HepG2 (cell line): ENCODE results near the gene OTUD7B. TPM values are rescaled to one million over a fixed set of nuclear protein-coding genes. Genes with fewer than 3 reads are reported as not detected.

Source experiments
- ARNTL ChIP-seq: sonication (generic); formaldehyde crosslinking; IDR thresholded peaks from 2 replicates; pipeline ENCODE4 v1.4.0; 2020; ENCODE audit warnings: mild to moderate bottlenecking, missing genetic modification reagents
- ATM ChIP-seq: fragments of 450-650 bp; IDR thresholded peaks from 2 replicates; pipeline ENCODE4 v1.7.1; 2017; ENCODE audit warnings: mild to moderate bottlenecking, borderline replicate concordance
- GLI4 ChIP-seq: sonication (generic); formaldehyde crosslinking; IDR thresholded peaks from 2 replicates; pipeline ENCODE4 v1.5.1; 2020; ENCODE audit warnings: missing genetic modification reagents, mild to moderate bottlenecking, moderate library complexity, borderline replicate concordance
- HOXD1 ChIP-seq: sonication (generic); formaldehyde crosslinking; IDR thresholded peaks from 2 replicates; pipeline ENCODE4 v1.5.0; 2020; ENCODE audit warnings: missing genetic modification reagents
- KDM2A ChIP-seq: sonication (generic); formaldehyde crosslinking; IDR thresholded peaks from 2 replicates; pipeline ENCODE4 v1.4.0; 2020; ENCODE audit warnings: low read depth, missing genetic modification reagents, borderline replicate concordance
- KLF13 ChIP-seq: sonication (generic); formaldehyde crosslinking; IDR thresholded peaks from 2 replicates; pipeline ENCODE4 v1.4.0; 2020; ENCODE audit warnings: mild to moderate bottlenecking, missing genetic modification reagents
- MAFK ChIP-seq, 2 experiments: IDR thresholded peaks in 1 of 2; conservative IDR thresholded peaks in 1 of 2; 2 replicates each; pipeline ENCODE4 v1.6.1; 2011; ENCODE audit warnings: improper control_type of control experiment in 2 of 2, low read length in 2 of 2
- MBD4 ChIP-seq: IDR thresholded peaks from 2 replicates; pipeline ENCODE4 v1.6.1; 2012; ENCODE audit warnings: low read length, inconsistent platforms, borderline replicate concordance
- MIXL1 ChIP-seq: IDR thresholded peaks from 2 replicates; pipeline ENCODE4 v1.6.1; 2016
- PAWR ChIP-seq: sonication (generic); formaldehyde crosslinking; IDR thresholded peaks from 2 replicates; pipeline ENCODE4 v1.4.0; 2020; ENCODE audit warnings: missing genetic modification reagents, mild to moderate bottlenecking, borderline replicate concordance
- RBFOX2 ChIP-seq: fragments of 200-400 bp; formaldehyde crosslinking; IDR thresholded peaks from 2 replicates; pipeline ENCODE4 v1.6.1; 2017; ENCODE audit warnings: low read depth, mild to moderate bottlenecking, low read length
- RFX1 ChIP-seq: fragments of 450-650 bp; IDR thresholded peaks from 2 replicates; pipeline ENCODE4 v1.6.1; 2017
- SATB2 ChIP-seq: sonication (generic); formaldehyde crosslinking; IDR thresholded peaks from 2 replicates; pipeline ENCODE4 v1.5.0; 2020; ENCODE audit warnings: missing genetic modification reagents
- SNAPC4 ChIP-seq: sonication (generic); formaldehyde crosslinking; IDR thresholded peaks from 2 replicates; pipeline ENCODE4 v1.4.0; 2020; ENCODE audit warnings: mild to moderate bottlenecking, missing genetic modification reagents
- TOPORS ChIP-seq: sonication (generic); formaldehyde crosslinking; IDR thresholded peaks from 2 replicates; pipeline ENCODE4 v1.8.0; 2023; ENCODE audit warnings: mild to moderate bottlenecking, missing genetic modification reagents
- TRIM22 ChIP-seq: fragments of 450-650 bp; IDR thresholded peaks from 2 replicates; pipeline ENCODE4 v1.6.1; 2017
- XRCC5 ChIP-seq: fragments of 200-400 bp; formaldehyde crosslinking; optimal IDR thresholded peaks from 2 replicates; pipeline ENCODE3; 2017; ENCODE audit warnings: mild to moderate bottlenecking, low read length
- ZNF296 ChIP-seq: sonication (generic); formaldehyde crosslinking; conservative IDR thresholded peaks from 2 replicates; pipeline ENCODE4 v1.5.0; 2020; ENCODE audit warnings: mild to moderate bottlenecking, missing genetic modification reagents
- ZNF317 ChIP-seq: sonication (generic); formaldehyde crosslinking; IDR thresholded peaks from 2 replicates; pipeline ENCODE4 v1.5.0; 2020; ENCODE audit warnings: mild to moderate bottlenecking, missing genetic modification reagents
- ZNF331 ChIP-seq: sonication (generic); formaldehyde crosslinking; IDR thresholded peaks from 2 replicates; pipeline ENCODE4 v1.4.0; 2020; ENCODE audit warnings: missing genetic modification reagents
- ZNF510 ChIP-seq: sonication (generic); formaldehyde crosslinking; IDR thresholded peaks from 2 replicates; pipeline ENCODE4 v1.4.0; 2020; ENCODE audit warnings: low read depth, mild to moderate bottlenecking, missing genetic modification reagents
- ZNF564 ChIP-seq: sonication (generic); formaldehyde crosslinking; IDR thresholded peaks from 2 replicates; pipeline ENCODE4 v1.8.1; 2023; ENCODE audit warnings: mild to moderate bottlenecking, missing genetic modification reagents
- ZNF766 ChIP-seq: sonication (generic); formaldehyde crosslinking; IDR thresholded peaks from 2 replicates; pipeline ENCODE4 v1.5.0; 2020; ENCODE audit warnings: missing genetic modification reagents, borderline replicate concordance
- polyA plus RNA-seq, 8 experiments: library from polyadenylated mRNA; depleted of rRNA in 3 of 8; stranded (reverse) in 7 of 8; unstranded in 1 of 8; fragments of >200 nt; fragmentation: Illumina TruSeq in 4 of 8; extraction: Trizol in 4 of 8; gene quantifications; 2 replicates each; pipeline versions ENCODE4 v1.2.1 to v1.2.3, GENCODE V29; 2011 to 2016; ENCODE audit warnings: low read depth in 4 of 8, missing spikeins in 1 of 8, mixed read lengths in 1 of 8; ENCODE audit not compliant: insufficient read depth in 1 of 8
- total RNA-seq, 5 experiments: library from RNA; depleted of rRNA; stranded (reverse); fragments of >200 nt; fragmentation: Illumina TruSeq; extraction: Trizol; gene quantifications; 2 replicates each; pipeline ENCODE4 v1.2.3, GENCODE V29; 2016; ENCODE audit warnings: low read depth in 1 of 5
- TF ChIP-seq, protein P1 (sequence below): sonication (generic); formaldehyde crosslinking; IDR thresholded peaks from 2 replicates; pipeline ENCODE4 v1.4.0; 2020; ENCODE audit warnings: missing genetic modification reagents

Gene OTUD7B
- total and polyA plus RNA-seq, 2 of the 13 experiments (the other 11 are each of a cell fraction or from before 2014, with no cell fraction given) = 5.1 to 11.2 TPM

DNA sequence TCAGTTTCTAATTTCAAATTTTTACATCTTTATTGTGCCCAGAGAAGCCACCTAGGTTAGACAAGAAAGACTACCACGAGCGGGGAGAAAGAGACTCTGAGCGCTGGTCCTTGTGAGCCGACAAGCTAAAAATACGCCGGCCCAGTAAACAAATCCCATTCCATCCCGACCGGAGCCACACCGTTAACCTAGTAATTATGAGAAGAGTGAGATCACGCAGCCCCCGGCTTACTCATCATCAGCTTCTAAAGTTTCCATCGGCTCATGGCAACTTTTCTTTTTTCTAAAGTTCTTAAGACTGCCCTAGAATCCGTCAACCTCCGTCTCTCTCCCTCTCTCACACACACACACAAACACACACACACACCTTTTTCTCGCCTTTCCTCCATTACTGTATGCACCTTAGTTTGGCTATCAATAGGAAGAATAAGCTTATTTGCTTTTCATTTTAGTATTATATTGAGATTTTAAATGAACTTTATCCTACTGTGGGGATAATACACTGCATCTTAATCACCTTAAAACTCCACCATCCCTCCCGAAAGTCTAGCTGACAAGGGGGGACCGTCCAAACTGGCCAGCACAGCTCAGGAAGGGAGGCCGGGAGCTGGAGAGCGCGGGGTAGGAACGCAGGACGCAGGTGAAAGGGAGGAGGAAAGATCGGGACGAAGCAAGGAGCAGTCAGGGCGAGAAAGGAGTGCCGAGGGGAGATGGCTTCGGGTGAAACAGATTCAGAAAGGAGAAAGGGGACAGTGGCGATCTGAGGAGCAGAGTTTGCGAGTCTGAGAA lies 728 bp downstream of the OTUD7B start (continued):
- TF ChIP-seq XRCC5 (no peak), ZNF296 (CRISPR knock-in tag) (no peak), RBFOX2 (no peak), SATB2 (no peak), TOPORS (CRISPR knock-in tag) (no peak), ZNF510 (CRISPR knock-in tag) (no peak), SNAPC4 (no peak), ARNTL (CRISPR knock-in tag) (0 out of 2 replicates have a peak, but pooled peaks have one; percentile 2), ZNF564 (CRISPR knock-in tag) (no peak), ATM (no peak), RFX1 (no peak), ZNF331 (CRISPR knock-in tag) (no peak), MIXL1 (no peak), MAFK (conservative IDR thresholded peaks at IDR 0.05 in 1 of 2, IDR thresholded peaks at IDR 0.05 in 1 of 2; ENCODE audit: low read length in 2 of 2) (no peak), KDM2A (CRISPR knock-in tag) (no peak), GLI4 (no peak), ZNF766 (CRISPR knock-in tag) (0 out of 2 replicates have a peak, but pooled peaks have one; percentile 6), PAWR (CRISPR knock-in tag) (no peak), TRIM22 (no peak), HOXD1 (CRISPR knock-in tag) (no peak), ZNF317 (no peak), MBD4 (no peak), KLF13 (CRISPR knock-in tag) (no peak)
- TF ChIP-seq, protein P1, sequence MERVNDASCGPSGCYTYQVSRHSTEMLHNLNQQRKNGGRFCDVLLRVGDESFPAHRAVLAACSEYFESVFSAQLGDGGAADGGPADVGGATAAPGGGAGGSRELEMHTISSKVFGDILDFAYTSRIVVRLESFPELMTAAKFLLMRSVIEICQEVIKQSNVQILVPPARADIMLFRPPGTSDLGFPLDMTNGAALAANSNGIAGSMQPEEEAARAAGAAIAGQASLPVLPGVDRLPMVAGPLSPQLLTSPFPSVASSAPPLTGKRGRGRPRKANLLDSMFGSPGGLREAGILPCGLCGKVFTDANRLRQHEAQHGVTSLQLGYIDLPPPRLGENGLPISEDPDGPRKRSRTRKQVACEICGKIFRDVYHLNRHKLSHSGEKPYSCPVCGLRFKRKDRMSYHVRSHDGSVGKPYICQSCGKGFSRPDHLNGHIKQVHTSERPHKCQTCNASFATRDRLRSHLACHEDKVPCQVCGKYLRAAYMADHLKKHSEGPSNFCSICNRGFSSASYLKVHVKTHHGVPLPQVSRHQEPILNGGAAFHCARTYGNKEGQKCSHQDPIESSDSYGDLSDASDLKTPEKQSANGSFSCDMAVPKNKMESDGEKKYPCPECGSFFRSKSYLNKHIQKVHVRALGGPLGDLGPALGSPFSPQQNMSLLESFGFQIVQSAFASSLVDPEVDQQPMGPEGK (CRISPR knock-in tag) = no peak
